Kasumi-1 (cell line): Measurements from ENCODE around the gene GALNT9.
"Not testable (repeated sequence)": the region's sequence is repeated elsewhere in the genome, so short reads cannot be mapped to it uniquely, and the experiment has no call there.

Experiments
- DNase-seq, 2 experiments: peaks; one replicate each; lab custom pipeline; 2025; lab: John Stamatoyannopoulos, UW

Gene GALNT9

DNA sequence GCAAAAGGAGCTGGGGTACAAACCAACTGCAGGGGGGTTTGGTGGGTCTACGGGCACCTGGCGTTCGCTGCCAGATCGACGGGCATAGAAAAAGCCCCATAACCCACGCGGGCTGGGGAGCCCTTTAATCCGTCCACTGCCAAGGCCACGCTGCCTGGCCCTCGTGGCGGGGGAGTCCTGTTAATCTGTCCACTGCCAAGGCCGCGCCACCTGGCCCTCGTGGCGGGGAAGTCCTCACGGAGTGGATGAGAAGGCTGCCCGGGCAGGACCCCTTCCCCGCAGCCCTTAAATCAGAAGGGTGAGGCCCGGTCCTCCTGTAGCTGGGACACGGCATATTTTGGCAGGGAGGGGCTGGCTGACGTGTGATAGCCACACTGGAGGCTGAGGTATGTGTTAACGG is 99.0 kb downstream of the GALNT9 start:
- no peak for DNase-seq

- no peak for DNase-seq
Observed at GRCh38 chr12:132229926-132230325, 99.5 kb downstream of the GALNT9 start.

DNA sequence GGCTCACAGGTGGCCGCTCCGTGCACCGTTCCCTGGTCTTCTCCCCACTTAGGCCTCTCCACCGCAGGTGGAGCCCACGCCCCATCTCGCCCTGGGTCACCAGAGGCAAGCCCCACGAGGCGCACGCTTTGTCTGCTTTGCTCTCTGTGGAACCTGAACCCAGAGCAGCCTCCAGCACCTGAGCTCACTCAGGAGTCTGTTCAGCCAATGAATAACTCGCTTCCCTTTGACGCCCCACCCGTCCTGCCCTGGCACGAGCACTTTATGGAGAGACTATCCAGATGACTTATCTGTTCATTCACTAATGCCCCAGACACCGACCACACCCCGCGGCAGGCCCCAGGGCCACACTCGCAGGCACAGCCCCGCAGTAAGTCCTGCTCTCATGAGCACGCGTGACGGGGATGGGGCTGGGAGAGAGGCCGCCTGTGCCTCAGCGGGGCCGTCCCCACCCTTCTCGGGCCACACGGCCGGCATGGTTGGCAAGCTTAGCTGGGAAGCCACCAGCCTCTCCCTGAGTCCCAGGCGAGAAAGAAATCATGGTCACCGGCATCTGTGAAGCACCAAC is 100.1 kb downstream of the GALNT9 start:
- DNase-seq, result no peak

DNA sequence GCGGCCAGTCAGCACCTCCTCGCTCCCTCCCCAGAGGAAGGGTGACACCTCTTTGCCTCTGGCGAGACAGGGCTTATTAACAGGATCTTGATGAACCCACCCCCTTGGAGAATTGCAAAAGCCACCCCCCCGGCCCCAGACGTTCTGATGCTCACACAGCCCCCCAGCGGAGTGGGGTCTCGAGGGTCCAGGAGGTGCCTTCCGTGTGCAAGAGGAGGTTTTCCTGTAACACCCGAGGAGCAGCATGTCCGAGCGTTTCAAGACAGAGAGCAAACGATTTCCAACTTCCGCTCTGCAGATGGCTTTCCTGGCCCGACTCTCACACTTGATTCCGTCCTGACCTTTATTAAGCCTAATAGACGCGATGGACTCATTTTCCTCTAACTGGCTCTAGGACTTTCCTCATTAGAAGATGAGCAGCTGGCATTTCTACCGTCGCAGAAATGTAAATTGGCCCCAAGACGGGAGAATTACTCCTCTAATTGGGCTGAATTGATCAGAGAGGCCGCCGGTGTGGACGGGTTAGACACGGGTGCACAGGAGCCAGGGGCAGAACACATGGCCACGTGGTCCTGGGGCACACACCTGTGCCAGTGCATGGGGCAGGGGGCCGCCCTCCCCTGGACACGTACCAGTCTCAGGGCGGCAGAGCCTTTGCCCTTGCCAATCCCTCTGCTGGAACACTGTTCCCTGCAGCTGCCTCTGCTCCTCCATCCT is 100.8 kb downstream of the GALNT9 start:
- no peak for DNase-seq

DNA sequence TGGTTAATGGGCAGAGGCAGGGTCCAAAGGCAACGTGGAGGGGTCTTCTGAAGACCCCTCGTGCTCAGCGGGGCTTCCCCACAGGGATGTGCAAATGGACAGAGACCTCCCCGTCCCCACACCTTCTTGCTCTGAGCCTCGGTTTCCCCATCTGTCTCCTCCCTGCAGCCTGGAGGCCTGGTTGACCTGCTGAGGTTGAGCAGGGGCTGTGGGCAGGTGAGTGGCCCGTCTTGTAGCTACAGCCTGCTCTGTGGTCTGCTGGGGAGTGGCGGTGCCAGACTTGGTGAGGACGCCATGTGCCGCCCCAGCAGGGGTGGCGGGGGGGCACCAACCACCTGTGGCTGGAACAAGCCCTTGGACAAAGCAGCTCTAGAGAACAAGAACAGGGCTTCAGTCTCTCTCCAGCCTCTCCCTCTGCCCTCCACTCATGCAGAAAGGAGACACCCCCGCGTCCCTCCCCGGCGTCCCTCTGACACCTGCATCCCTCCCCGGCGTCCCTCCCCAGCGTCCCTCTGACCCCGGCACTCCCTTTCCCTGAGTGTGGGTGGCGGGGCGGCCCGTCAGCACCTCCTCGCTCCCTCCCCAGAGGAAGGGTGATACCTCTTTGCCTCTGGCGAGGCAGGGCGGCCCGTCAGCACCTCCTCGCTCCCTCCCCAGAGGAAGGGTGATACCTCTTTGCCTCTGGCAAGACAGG is 101.5 kb downstream of the GALNT9 start:
- no peak for DNase-seq

- no peak for DNase-seq
Observed at GRCh38 chr12:132227118-132227517, 102.3 kb downstream of the GALNT9 start.

GRCh38 chr12:132226604-132227003 is 102.8 kb downstream of the GALNT9 start:
- no peak for DNase-seq

DNA sequence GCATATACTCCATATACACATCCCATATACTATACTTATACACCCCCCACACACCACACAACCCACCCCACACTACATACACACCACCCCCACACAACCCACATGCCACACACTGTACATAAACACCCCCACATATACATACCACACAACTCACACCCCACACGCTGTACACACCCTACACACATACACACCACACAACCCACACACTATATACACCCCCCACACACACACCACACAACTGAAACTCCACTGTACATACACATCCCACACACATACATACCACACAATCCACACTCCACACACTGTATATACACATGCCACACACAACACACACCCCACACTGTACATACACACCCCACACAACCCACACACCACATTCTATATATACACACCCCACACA is 104.2 kb downstream of the GALNT9 start:
- DNase-seq, result no peak

GRCh38 chr12:132224484-132224883 is 104.9 kb downstream of the GALNT9 start:
- no peak for DNase-seq

GRCh38 chr12:132222808-132223173 is 106.6 kb downstream of the GALNT9 start:
- DNase-seq, result no peak

DNA sequence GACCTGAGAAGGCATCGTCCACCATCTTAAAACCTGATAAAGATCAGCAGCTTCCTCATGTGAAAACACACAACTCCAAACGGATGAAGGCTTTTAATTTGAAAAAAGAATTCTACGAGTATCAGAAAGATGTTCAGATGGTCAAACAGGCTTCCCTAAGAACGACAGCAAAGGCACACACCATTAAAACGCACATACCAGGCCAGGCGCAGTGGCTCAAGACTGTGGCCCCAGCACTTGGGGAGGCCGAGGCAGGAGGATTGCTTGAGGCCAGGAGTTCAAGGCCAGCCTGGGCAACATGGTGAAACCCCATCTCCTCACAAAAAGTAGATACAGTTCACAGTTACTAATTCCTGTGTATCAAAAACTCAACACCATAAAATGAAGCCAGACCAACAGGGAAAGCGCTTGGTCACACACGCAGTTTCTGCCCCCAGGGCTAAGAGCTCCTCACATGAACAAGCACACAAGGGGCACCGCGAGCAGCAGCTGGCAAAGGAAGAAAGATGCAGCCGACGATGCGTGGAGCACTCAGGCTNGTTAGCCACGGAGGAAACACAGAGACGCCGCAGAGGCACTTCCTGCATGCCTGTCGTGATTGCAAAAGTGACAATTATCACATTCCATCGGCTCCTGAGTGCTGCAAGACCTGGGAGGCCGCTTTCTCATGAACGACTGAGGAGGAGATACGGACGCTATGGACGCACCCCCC is 107.1 kb downstream of the GALNT9 start:
- DNase-seq, result peak; percentile 54 to 65

DNA sequence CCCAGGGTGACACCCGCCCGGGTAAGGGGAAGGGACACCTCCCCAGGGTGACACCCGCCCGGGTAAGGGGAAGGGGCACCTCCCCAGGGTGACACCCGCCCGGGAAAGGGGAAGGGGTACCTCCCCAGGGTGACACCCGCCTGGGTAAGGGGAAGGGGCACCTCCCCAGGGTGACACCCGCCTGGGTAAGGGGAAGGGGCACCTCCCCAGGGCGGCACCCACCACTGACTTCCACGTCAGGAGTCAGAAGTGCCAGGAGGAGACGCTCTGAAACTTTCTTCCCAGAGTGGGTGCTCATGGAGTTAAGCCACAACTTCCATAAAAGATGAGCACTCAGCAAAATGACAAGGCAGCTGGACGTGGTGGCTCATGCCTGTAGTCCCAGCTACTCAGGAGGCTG is 109.6 kb downstream of the GALNT9 start:
- DNase-seq, result not testable (repeated sequence)

GRCh38 chr12:132219323-132219722 is 110.1 kb downstream of the GALNT9 start:
- DNase-seq, result no peak

DNA sequence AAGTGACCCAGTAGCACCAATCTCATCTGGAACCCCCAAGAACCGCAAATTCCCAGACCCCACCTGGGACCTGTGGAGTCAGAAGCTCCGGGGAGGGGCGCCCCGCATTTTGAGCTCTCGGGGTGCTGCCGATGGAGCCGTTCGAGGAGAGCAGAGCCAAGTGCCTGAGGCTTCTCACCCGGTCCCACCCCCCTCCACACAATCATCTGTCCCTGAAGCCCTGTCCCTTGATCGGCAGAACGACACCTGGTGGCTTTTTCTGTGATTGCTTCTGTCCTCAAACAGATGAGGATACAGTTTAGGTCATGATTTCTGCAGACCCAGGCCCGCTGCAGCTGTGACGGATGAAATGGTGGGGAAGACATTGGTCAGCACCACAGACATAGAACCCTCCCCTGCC is 110.5 kb downstream of the GALNT9 start:
- peak; percentile 16 to 28 for DNase-seq

DNA sequence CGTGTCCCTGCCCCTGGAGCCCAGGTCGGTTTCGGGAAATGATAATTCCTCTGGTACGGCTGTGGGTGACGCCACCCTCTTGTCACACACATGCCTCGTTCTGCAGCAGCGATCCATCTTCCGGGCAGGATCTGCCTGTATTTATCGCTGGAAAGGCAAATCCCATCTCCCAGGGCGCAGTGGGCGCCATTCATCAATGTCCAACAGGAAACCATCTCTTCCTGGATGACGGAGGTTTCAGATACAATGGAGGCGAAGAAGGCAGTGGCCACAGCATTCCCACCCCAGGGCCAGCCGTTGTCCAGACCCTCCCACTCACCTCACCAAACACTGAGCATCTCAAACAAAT is 110.9 kb downstream of the GALNT9 start:
- DNase-seq, result no peak

GRCh38 chr12:132217800-132218526 is 111.4 kb downstream of the GALNT9 start:
- DNase-seq, result no peak

DNA sequence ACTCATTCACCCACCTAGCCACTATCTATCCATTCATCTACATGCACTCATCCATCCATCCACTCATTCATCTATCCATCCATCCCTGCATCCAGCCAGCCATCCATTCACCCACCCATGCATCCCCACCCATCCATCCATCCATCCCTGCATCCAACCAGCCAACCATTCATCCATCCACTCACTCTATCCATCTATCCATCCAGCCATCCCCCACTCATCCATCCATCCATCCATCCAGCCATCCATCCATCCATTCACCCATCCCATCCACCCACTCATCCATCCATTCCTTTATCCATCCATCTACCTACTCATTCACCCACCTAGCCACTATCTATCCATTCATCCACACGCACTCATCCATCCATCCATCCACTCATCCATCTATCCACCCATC is 112.0 kb downstream of the GALNT9 start:
- DNase-seq, result no peak

DNA sequence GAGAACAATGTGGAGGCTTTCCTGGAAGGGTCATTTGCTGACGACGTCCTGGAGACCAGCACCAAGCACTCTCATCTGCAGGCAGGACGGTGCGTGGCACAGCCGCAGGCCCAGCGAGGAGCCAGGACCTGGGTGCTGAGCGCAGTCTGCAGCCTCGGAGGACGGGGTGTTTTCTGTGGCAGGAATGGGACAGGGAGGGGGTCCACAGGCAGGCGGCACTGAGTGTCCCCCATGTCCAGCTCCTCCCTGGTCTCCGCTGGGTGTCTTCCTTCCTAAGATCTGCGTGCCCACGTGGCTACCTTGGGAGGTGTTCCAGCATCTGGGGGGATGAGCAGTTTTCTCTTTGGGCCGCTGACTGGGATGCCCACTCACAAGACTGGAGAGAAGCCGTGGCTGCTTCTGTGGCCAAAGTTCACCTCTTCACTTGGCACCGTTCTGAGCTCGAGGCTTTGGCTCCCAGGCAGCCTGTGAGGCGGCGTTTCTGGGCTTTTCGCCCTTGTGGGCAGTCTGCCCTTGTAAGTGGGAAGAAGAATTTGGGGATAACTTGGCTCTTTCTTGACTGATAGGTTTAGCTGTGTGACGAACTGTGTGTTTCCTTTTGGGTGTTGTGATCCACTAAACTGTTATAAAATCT is 112.9 kb downstream of the GALNT9 start:
- DNase-seq, result no peak

GRCh38 chr12:132215299-132215989 is 113.9 kb downstream of the GALNT9 start:
- DNase-seq, result no peak

GRCh38 chr12:132214891-132215290 is 114.5 kb downstream of the GALNT9 start:
- no peak for DNase-seq

- DNase-seq, result no peak
Observed at GRCh38 chr12:132214161-132214476, 115.3 kb downstream of the GALNT9 start.
